Measurements from ENCODE around the gene TPM1.
"Not testable (repeated sequence)": the region's sequence is repeated elsewhere in the genome, so short reads cannot be mapped to it uniquely, and the experiment has no call there.

TPM1 gene

GRCh38 chr15:63103416-63103815 is 60.9 kb downstream of the TPM1 start:
- H3K27ac ChIP-seq: no peak overlapping the region
- no peak for TF ChIP-seq ZFX (IDR thresholded peaks at IDR 0.05; ENCODE audit: borderline replicate concordance)
- TF ChIP-seq CTCF (IDR thresholded peaks at IDR 0.05): no peak

GRCh38 chr15:63104727-63105126 is 62.2 kb downstream of the TPM1 start:
- no peak overlapping the region for H3K27ac ChIP-seq
- TF ChIP-seq ZFX (IDR thresholded peaks at IDR 0.05; ENCODE audit: borderline replicate concordance): no peak
- TF ChIP-seq CTCF (IDR thresholded peaks at IDR 0.05): no peak

- not testable (repeated sequence) for H3K27ac ChIP-seq
These were observed 62.8 kb downstream of the TPM1 start for GRCh38 chr15:63105354-63105753.

DNA sequence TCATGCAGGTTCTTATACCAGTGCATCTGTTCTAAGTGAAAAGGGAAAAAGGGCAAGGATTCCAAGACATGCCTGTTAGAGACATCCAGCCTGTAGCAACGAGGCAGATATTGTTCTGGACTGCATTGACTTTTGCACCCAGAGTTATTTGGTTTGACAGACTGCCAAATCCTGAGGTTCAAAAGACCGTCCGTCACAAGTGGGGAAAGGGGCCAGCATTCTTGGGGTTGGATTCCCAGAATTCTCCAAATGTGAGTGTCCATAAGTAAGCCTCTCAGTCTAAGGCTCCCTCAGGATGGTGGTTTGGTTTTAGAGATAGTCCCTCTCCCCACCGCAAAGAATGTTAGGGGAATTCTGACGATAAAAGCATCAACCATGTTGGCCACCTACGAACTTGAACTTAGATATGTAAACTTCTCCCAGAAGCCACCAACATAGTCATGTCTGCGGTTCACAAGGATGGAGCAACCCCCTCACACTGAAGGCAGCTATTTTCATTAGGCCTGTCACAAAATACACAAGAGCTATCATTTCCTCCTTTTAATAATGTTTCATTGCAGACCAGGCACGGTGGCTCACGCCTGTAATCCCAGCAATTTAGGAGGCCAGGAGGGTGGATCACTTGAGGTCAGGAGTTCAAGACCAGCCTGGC is 65.5 kb downstream of the TPM1 start:
- H3K27ac ChIP-seq: no peak overlapping the region
- no peak for TF ChIP-seq ZFX (IDR thresholded peaks at IDR 0.05; ENCODE audit: borderline replicate concordance)
- TF ChIP-seq CTCF (IDR thresholded peaks at IDR 0.05): no peak

- TF ChIP-seq CTCF (IDR thresholded peaks at IDR 0.05) (no peak), ZFX (IDR thresholded peaks at IDR 0.05; ENCODE audit: borderline replicate concordance) (no peak)
- H3K27ac ChIP-seq: no peak overlapping the region
These were observed 67.0 kb downstream of the TPM1 start for GRCh38 chr15:63109498-63109897.

DNA sequence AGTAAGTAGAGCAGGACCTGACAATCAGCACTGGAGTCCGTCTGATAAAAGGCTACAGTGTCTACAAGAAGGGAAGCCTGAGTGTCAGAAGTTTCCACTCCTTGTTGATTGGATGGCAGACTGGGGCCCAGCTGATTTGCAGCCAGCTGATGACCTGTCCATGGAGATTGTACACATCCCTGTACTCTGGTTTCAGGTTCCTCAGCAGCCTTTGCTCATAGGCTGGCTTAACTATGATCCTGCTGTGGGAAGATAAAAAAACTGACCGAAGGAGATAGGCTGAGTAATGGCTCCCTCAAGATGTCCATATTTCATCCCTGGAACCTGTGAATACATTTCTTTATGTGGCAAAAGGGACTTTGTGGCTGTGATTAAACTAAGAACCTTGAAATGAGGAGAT is 67.4 kb downstream of the TPM1 start:
- no peak overlapping the region for H3K27ac ChIP-seq

GRCh38 chr15:63110428-63111026 is 68.0 kb downstream of the TPM1 start:
- H3K27ac ChIP-seq: no peak overlapping the region
- no peak for TF ChIP-seq ZFX (IDR thresholded peaks at IDR 0.05; ENCODE audit: borderline replicate concordance)
- no peak for TF ChIP-seq CTCF (IDR thresholded peaks at IDR 0.05)

More for the DNA sequence above, 67.4 kb downstream of the TPM1 start:
- TF ChIP-seq ZFX (IDR thresholded peaks at IDR 0.05; ENCODE audit: borderline replicate concordance): no peak
- no peak for TF ChIP-seq CTCF (IDR thresholded peaks at IDR 0.05)
